GM19238 (cell line): Measurements from ENCODE around the gene FAM25C.
"Not testable (repeated sequence)": the region's sequence is repeated elsewhere in the genome, so short reads cannot be mapped to it uniquely, and the experiment has no call there.

Experiments used
- DNase-seq: peaks from one replicate; pipeline ENCODE4 v3.0.0; 2011; ENCODE audit warnings: low spot score; ENCODE audit not compliant: insufficient read length

The FAM25C gene

DNA sequence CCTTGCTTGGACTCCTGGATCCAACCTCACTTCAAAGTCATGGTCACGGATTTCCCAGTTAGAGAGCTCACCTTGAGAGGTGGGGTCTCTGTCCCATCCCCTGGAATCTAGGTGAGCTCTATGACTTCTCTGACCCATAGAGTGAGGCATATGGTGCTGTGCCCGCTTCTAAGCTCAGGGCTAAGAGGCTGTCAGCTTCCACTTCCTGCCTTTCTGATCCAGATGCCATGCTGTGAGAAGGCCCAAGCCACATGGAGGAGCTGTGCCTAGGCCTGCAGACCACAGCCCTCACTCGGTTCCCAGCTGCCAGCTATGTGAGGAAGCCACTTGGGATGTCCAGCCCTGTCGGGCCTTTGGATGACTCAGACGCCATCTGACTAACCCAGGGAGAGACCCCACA, 39.9 kb downstream of the FAM25C start:
- not testable (repeated sequence) for DNase-seq

GRCh38 chr10:47957158-47957557, 42.4 kb downstream of the FAM25C start:
- DNase-seq = not testable (repeated sequence)

DNA sequence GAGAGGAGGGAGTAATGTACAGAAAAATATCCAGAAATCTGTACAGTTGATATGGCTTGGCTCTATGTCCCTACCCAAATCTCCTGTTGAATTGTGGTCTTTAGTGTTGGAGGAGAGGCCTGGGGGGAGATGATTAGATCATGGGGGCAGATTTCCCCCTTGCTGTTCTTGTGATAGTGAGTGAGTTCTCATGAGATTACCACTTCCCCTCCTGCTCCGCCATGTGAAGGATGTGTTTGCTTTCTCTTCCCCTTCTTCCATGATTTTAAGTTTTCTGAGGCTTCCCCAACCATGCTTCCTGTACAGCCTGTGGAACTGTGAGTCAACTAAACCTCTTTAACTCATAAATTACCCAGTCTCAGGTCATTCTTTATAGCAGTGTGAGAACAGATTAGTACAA, 52.2 kb downstream of the FAM25C start:
- DNase-seq = not testable (repeated sequence)
